Fibroblast of lung (primary cell): ENCODE data around the gene CARD8.
"Not testable (repeated sequence)": the region's sequence is repeated elsewhere in the genome, so short reads cannot be mapped to it uniquely, and the experiment has no call there.

Source experiments
- EZH2 ChIP-seq: IDR thresholded peaks from 2 replicates; pipeline ENCODE4 v1.5.1; 2012; ENCODE audit warnings: low read length, control low read depth, mild to moderate bottlenecking; ENCODE audit errors: missing control alignments
- TF ChIP-seq, protein P1 (sequence below), 2 donors: IDR thresholded peaks in 1 of 2; conservative IDR thresholded peaks in 1 of 2; 1 replicate in 1 of 2; 2 replicates in 1 of 2; pipeline ENCODE4 v1.5.1; 2011 to 2012; ENCODE audit warnings: low read length in 2 of 2, control low read depth in 1 of 2, inconsistent platforms in 1 of 2, low read depth in 1 of 2, mild to moderate bottlenecking in 1 of 2

DNA sequence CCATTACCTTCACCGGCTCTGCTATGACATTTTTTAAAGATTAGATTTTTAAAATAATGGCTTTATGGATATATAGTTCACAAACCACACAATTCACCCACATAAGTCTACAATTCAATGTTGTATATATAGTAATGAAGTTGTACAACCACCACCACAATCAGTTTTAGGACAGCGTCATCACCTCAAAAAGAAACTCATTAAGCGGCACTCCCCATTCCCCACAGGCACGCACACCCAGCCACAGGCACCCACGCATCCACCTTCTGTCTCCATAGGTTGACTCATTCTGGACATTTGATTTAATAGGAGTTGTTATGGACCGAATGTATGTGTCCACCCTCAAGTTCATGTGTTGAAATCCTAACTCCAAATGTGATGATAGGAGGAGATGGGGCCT lies 13.9 kb downstream of the CARD8 start:
- TF ChIP-seq, protein P1, sequence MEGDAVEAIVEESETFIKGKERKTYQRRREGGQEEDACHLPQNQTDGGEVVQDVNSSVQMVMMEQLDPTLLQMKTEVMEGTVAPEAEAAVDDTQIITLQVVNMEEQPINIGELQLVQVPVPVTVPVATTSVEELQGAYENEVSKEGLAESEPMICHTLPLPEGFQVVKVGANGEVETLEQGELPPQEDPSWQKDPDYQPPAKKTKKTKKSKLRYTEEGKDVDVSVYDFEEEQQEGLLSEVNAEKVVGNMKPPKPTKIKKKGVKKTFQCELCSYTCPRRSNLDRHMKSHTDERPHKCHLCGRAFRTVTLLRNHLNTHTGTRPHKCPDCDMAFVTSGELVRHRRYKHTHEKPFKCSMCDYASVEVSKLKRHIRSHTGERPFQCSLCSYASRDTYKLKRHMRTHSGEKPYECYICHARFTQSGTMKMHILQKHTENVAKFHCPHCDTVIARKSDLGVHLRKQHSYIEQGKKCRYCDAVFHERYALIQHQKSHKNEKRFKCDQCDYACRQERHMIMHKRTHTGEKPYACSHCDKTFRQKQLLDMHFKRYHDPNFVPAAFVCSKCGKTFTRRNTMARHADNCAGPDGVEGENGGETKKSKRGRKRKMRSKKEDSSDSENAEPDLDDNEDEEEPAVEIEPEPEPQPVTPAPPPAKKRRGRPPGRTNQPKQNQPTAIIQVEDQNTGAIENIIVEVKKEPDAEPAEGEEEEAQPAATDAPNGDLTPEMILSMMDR (conservative IDR thresholded peaks at IDR 0.05 in 1 of 2, IDR thresholded peaks at IDR 0.05 in 1 of 2; ENCODE audit: low read depth in 1 of 2, low read length in 2 of 2) = not testable (repeated sequence)
- not testable (repeated sequence) for TF ChIP-seq EZH2
